WTC11 (cell line): ENCODE results near the gene HOATZ. TPM values are rescaled to one million over a fixed set of nuclear protein-coding genes. Genes with fewer than 3 reads are reported as not detected.

Source experiments
- ATAC-seq: fragments of 200-7000 bp; cut with Tn5 transposase; 2 replicates; pipeline ENCODE4 v1.10.0; 2021; ENCODE audit warnings: mild to moderate bottlenecking, moderate library complexity
- CTCF ChIA-PET: fragments of 300-600 bp; sonication (Branson Sonifier 250); formaldehyde crosslinking; loops from one replicate; lab custom pipeline; 2021; ENCODE audit warnings: antibody characterized with exemption; lab: Charles Lee
- POLR2A ChIA-PET: fragments of 350-600 bp; sonication (Branson Sonifier 250); formaldehyde crosslinking; loops from one replicate; lab custom pipeline; 2021; ENCODE audit warnings: antibody characterized with exemption; lab: Charles Lee
- DNase-seq: peaks from one replicate; pipeline ENCODE4 v3.0.0; 2021; ENCODE audit warnings: low spot score
- H3K27ac Mint-ChIP-seq: 2 replicates; pipeline ENCODE4 v1.8.0; 2021; ENCODE audit warnings: mixed read lengths
- H3K27me3 Mint-ChIP-seq: 2 replicates; pipeline ENCODE4 v1.8.0; 2021; ENCODE audit warnings: low read depth, mild to moderate bottlenecking, moderate library complexity, mixed read lengths
- H3K36me3 Mint-ChIP-seq: 2 replicates; pipeline ENCODE4 v1.8.0; 2021; ENCODE audit warnings: mixed read lengths
- H3K4me1 Mint-ChIP-seq: 2 replicates; pipeline ENCODE4 v1.8.0; 2022; ENCODE audit warnings: mixed read lengths
- H3K4me3 Mint-ChIP-seq: 2 replicates; pipeline ENCODE4 v1.8.0; 2021; ENCODE audit warnings: mild to moderate bottlenecking, moderate library complexity, mixed read lengths
- H3K9me3 Mint-ChIP-seq: 2 replicates; pipeline ENCODE4 v1.8.0; 2021; ENCODE audit warnings: mixed read lengths
- CBFB ChIP-seq: sonication (generic); formaldehyde crosslinking; IDR thresholded peaks from 2 replicates; pipeline ENCODE4 v1.8.1; 2022; ENCODE audit warnings: mild to moderate bottlenecking, low read depth, missing genetic modification reagents
- EMX1 ChIP-seq: fragments of 250-450 bp; sonication (Bioruptor Pico); IDR thresholded peaks from 2 replicates; pipeline ENCODE4 v1.8.0; 2021; ENCODE audit warnings: mild to moderate bottlenecking
- ETV6 ChIP-seq: sonication (generic); formaldehyde crosslinking; IDR thresholded peaks from 2 replicates; pipeline ENCODE4 v1.8.1; 2022; ENCODE audit warnings: mild to moderate bottlenecking, missing genetic modification reagents
- GRHL2 ChIP-seq: fragments of 250-450 bp; sonication (Bioruptor Pico); IDR thresholded peaks from 2 replicates; pipeline ENCODE4 v1.8.0; 2022; ENCODE audit warnings: mild to moderate bottlenecking, moderate library complexity; ENCODE audit not compliant: insufficient replicate concordance, severe bottlenecking
- JUN ChIP-seq: sonication (generic); formaldehyde crosslinking; IDR thresholded peaks from 2 replicates; pipeline ENCODE4 v1.8.0; 2023; ENCODE audit warnings: mild to moderate bottlenecking, missing genetic modification reagents
- NFE2L1 ChIP-seq: sonication (generic); formaldehyde crosslinking; IDR thresholded peaks from 2 replicates; pipeline ENCODE4 v1.8.1; 2023; ENCODE audit warnings: missing genetic modification reagents
- PRRX2 ChIP-seq: fragments of 250-450 bp; sonication (Bioruptor Pico); IDR thresholded peaks from 2 replicates; pipeline ENCODE4 v1.8.0; 2021; ENCODE audit warnings: mild to moderate bottlenecking
- TEAD1 ChIP-seq: sonication (generic); formaldehyde crosslinking; IDR thresholded peaks from 2 replicates; pipeline ENCODE4 v1.8.0; 2022; ENCODE audit warnings: mild to moderate bottlenecking, missing genetic modification reagents
- ZNF121 ChIP-seq: sonication (generic); formaldehyde crosslinking; IDR thresholded peaks from 2 replicates; pipeline ENCODE4 v1.8.0; 2023; ENCODE audit warnings: missing genetic modification reagents
- ZNF138 ChIP-seq: sonication (generic); formaldehyde crosslinking; conservative IDR thresholded peaks from 2 replicates; pipeline ENCODE4 v1.8.1; 2022; ENCODE audit warnings: mild to moderate bottlenecking, moderate library complexity, missing genetic modification reagents
- ZNF232 ChIP-seq: sonication (generic); formaldehyde crosslinking; IDR thresholded peaks from 2 replicates; pipeline ENCODE4 v1.8.0; 2022; ENCODE audit warnings: mild to moderate bottlenecking, missing genetic modification reagents
- ZNF396 ChIP-seq: fragments of 250-450 bp; sonication (Bioruptor Pico); IDR thresholded peaks from 2 replicates; pipeline ENCODE4 v1.8.0; 2021; ENCODE audit warnings: mild to moderate bottlenecking, moderate library complexity, borderline replicate concordance
- ZNF416 ChIP-seq: fragments of 250-450 bp; sonication (Bioruptor Pico); IDR thresholded peaks from 2 replicates; pipeline ENCODE4 v1.9.0; 2021; ENCODE audit warnings: mild to moderate bottlenecking, inconsistent platforms
- total RNA-seq: library from RNA; stranded (reverse); gene quantifications from 3 replicates; pipeline ENCODE4 v1.2.3, GENCODE V29; 2021
- TF ChIP-seq, protein P1 (sequence below): fragments of 200-600 bp; IDR thresholded peaks from 2 replicates; pipeline ENCODE4 v1.8.0; 2022; ENCODE audit warnings: antibody characterized with exemption
- TF ChIP-seq, protein P2 (sequence below): fragments of 250-450 bp; sonication (Bioruptor Pico); IDR thresholded peaks from 2 replicates; pipeline ENCODE4 v1.8.0; 2021; ENCODE audit warnings: mild to moderate bottlenecking
- TF ChIP-seq, protein P3 (sequence below): sonication (generic); formaldehyde crosslinking; IDR thresholded peaks from 2 replicates; pipeline ENCODE4 v1.8.0; 2022; ENCODE audit warnings: mild to moderate bottlenecking, missing genetic modification reagents
- TF ChIP-seq, protein P4 (sequence below): sonication (generic); formaldehyde crosslinking; conservative IDR thresholded peaks from 2 replicates; pipeline ENCODE4 v1.8.1; 2023; ENCODE audit warnings: mild to moderate bottlenecking, low read depth, missing genetic modification reagents, moderate library complexity
- TF ChIP-seq, protein P5 (sequence below): sonication (generic); formaldehyde crosslinking; IDR thresholded peaks from 2 replicates; pipeline ENCODE4 v1.8.1; 2022; ENCODE audit warnings: missing genetic modification reagents, borderline replicate concordance
- TF ChIP-seq, protein P6 (sequence below): sonication (generic); formaldehyde crosslinking; IDR thresholded peaks from 2 replicates; pipeline ENCODE4 v1.8.1; 2023; ENCODE audit warnings: mild to moderate bottlenecking, missing genetic modification reagents, borderline replicate concordance

The HOATZ gene
- total RNA-seq, 1 experiment from 2014 or later = not detected

DNA sequence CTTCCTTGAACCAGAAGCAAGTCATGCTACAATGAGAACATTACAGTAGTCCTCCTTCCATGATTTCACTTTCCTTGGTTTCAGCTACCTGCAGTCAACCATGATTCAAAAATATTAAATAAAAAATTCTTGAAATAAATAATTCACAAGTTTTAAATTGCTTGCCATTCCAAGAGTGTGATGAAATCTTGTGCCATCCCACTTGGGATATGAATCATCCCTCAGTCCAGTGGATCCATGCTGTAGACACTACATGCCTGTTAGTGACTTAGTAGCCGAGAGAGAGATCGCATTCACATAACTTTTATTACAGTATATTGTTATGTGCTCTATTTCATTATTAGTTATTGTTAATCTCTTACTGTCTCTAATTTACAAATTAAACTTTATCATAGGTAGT is 6.0 kb downstream of the HOATZ start (continued):
- TF ChIP-seq, protein P1, sequence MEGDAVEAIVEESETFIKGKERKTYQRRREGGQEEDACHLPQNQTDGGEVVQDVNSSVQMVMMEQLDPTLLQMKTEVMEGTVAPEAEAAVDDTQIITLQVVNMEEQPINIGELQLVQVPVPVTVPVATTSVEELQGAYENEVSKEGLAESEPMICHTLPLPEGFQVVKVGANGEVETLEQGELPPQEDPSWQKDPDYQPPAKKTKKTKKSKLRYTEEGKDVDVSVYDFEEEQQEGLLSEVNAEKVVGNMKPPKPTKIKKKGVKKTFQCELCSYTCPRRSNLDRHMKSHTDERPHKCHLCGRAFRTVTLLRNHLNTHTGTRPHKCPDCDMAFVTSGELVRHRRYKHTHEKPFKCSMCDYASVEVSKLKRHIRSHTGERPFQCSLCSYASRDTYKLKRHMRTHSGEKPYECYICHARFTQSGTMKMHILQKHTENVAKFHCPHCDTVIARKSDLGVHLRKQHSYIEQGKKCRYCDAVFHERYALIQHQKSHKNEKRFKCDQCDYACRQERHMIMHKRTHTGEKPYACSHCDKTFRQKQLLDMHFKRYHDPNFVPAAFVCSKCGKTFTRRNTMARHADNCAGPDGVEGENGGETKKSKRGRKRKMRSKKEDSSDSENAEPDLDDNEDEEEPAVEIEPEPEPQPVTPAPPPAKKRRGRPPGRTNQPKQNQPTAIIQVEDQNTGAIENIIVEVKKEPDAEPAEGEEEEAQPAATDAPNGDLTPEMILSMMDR = no peak

DNA sequence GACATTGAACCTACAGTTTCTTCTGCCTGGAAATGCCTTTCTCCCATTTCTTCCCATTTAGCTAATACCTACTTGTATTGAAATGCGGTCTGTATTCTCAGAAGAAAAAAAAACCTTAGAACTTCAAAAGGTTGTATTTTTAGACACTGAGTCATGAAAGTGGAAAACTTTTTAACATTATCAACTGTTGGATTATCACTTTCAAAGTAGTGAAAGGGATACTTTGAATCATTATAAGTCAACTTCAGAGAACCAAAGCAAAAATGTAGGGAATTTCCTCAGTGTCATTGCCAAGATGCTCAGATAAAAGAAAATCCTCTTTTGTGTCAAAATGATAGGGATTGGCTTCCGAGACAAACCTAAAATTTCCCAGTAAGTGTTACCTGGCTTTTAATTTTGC is 6.6 kb downstream of the HOATZ start:
- H3K4me1 Mint-ChIP-seq = peaks cover under 1% of the 10 kb centered on the region; the same call in 1 of the 2 replicates
- no peak overlapping the region for H3K27ac Mint-ChIP-seq
- no peak for TF ChIP-seq ZNF416 (CRISPR knock-in tag)
- no peak for TF ChIP-seq PRRX2 (CRISPR knock-in tag)
- no peak for TF ChIP-seq ZNF138 (CRISPR knock-in tag)
- TF ChIP-seq ZNF232 (CRISPR knock-in tag) = no peak
- TF ChIP-seq NFE2L1 (CRISPR knock-in tag) = no peak
- no peak for TF ChIP-seq EMX1
- TF ChIP-seq ETV6 (CRISPR knock-in tag) = no peak
- no peak for TF ChIP-seq ZNF121 (CRISPR knock-in tag)
- TF ChIP-seq, protein P2, sequence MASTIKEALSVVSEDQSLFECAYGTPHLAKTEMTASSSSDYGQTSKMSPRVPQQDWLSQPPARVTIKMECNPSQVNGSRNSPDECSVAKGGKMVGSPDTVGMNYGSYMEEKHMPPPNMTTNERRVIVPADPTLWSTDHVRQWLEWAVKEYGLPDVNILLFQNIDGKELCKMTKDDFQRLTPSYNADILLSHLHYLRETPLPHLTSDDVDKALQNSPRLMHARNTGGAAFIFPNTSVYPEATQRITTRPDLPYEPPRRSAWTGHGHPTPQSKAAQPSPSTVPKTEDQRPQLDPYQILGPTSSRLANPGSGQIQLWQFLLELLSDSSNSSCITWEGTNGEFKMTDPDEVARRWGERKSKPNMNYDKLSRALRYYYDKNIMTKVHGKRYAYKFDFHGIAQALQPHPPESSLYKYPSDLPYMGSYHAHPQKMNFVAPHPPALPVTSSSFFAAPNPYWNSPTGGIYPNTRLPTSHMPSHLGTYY (CRISPR knock-in tag) = no peak
- TF ChIP-seq, protein P3, sequence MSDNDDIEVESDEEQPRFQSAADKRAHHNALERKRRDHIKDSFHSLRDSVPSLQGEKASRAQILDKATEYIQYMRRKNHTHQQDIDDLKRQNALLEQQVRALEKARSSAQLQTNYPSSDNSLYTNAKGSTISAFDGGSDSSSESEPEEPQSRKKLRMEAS (CRISPR knock-in tag) = no peak
- no peak for TF ChIP-seq CBFB
- TF ChIP-seq, protein P4, sequence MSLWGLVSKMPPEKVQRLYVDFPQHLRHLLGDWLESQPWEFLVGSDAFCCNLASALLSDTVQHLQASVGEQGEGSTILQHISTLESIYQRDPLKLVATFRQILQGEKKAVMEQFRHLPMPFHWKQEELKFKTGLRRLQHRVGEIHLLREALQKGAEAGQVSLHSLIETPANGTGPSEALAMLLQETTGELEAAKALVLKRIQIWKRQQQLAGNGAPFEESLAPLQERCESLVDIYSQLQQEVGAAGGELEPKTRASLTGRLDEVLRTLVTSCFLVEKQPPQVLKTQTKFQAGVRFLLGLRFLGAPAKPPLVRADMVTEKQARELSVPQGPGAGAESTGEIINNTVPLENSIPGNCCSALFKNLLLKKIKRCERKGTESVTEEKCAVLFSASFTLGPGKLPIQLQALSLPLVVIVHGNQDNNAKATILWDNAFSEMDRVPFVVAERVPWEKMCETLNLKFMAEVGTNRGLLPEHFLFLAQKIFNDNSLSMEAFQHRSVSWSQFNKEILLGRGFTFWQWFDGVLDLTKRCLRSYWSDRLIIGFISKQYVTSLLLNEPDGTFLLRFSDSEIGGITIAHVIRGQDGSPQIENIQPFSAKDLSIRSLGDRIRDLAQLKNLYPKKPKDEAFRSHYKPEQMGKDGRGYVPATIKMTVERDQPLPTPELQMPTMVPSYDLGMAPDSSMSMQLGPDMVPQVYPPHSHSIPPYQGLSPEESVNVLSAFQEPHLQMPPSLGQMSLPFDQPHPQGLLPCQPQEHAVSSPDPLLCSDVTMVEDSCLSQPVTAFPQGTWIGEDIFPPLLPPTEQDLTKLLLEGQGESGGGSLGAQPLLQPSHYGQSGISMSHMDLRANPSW (CRISPR knock-in tag) = no peak
- TF ChIP-seq ZNF396 = no peak
- TF ChIP-seq JUN (CRISPR knock-in tag) = no peak
- TF ChIP-seq, protein P5, sequence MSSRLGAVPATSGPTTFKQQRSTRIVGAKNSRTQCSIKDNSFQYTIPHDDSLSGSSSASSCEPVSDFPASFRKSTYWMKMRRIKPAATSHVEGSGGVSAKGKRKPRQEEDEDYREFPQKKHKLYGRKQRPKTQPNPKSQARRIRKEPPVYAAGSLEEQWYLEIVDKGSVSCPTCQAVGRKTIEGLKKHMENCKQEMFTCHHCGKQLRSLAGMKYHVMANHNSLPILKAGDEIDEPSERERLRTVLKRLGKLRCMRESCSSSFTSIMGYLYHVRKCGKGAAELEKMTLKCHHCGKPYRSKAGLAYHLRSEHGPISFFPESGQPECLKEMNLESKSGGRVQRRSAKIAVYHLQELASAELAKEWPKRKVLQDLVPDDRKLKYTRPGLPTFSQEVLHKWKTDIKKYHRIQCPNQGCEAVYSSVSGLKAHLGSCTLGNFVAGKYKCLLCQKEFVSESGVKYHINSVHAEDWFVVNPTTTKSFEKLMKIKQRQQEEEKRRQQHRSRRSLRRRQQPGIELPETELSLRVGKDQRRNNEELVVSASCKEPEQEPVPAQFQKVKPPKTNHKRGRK = no peak
- TF ChIP-seq GRHL2 (CRISPR knock-in tag) = no peak
- TF ChIP-seq TEAD1 = no peak
- TF ChIP-seq, protein P6, sequence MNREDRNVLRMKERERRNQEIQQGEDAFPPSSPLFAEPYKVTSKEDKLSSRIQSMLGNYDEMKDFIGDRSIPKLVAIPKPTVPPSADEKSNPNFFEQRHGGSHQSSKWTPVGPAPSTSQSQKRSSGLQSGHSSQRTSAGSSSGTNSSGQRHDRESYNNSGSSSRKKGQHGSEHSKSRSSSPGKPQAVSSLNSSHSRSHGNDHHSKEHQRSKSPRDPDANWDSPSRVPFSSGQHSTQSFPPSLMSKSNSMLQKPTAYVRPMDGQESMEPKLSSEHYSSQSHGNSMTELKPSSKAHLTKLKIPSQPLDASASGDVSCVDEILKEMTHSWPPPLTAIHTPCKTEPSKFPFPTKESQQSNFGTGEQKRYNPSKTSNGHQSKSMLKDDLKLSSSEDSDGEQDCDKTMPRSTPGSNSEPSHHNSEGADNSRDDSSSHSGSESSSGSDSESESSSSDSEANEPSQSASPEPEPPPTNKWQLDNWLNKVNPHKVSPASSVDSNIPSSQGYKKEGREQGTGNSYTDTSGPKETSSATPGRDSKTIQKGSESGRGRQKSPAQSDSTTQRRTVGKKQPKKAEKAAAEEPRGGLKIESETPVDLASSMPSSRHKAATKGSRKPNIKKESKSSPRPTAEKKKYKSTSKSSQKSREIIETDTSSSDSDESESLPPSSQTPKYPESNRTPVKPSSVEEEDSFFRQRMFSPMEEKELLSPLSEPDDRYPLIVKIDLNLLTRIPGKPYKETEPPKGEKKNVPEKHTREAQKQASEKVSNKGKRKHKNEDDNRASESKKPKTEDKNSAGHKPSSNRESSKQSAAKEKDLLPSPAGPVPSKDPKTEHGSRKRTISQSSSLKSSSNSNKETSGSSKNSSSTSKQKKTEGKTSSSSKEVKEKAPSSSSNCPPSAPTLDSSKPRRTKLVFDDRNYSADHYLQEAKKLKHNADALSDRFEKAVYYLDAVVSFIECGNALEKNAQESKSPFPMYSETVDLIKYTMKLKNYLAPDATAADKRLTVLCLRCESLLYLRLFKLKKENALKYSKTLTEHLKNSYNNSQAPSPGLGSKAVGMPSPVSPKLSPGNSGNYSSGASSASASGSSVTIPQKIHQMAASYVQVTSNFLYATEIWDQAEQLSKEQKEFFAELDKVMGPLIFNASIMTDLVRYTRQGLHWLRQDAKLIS (CRISPR knock-in tag) = no peak
- TF ChIP-seq, all 79 proteins: peak for 0
- POLR2A ChIA-PET = no interaction called here
- Mint-ChIP-seq H3K27me3 (no peaks in the 10 kb centered on the region), H3K36me3 (no peaks in the 10 kb centered on the region), H3K9me3 (no peaks in the 10 kb centered on the region), H3K4me3 (no peak overlapping the region)
- no peak for ATAC-seq
- DNase-seq = no peak
- CTCF ChIA-PET = no interaction called here
